ENCODE measurements around the gene PHLDB3. TPM values are rescaled to one million over a fixed set of nuclear protein-coding genes. Genes with fewer than 3 reads are reported as not detected.
"Not testable (repeated sequence)": the region's sequence is repeated elsewhere in the genome, so short reads cannot be mapped to it uniquely, and the experiment has no call there.

PHLDB3 gene
- total RNA-seq, 1 donor from 2014 or later = 24.6 TPM

GRCh38 chr19:43439709-43440063, 64.9 kb downstream of the PHLDB3 start:
- no peak for DNase-seq

- DNase-seq = peak; percentile 72
These were observed 65.4 kb downstream of the PHLDB3 start for GRCh38 chr19:43439032-43439708.

GRCh38 chr19:43438291-43439031, 66.1 kb downstream of the PHLDB3 start:
- DNase-seq = peak; percentile 93

GRCh38 chr19:43437712-43438111, 66.8 kb downstream of the PHLDB3 start:
- no peak for DNase-seq

- not testable (repeated sequence) for DNase-seq
These were observed 67.3 kb downstream of the PHLDB3 start for GRCh38 chr19:43437284-43437683.

GRCh38 chr19:43435775-43436174, 68.8 kb downstream of the PHLDB3 start:
- DNase-seq = no peak

GRCh38 chr19:43433689-43434088, 70.9 kb downstream of the PHLDB3 start:
- no peak for DNase-seq

GRCh38 chr19:43433358-43433673, 71.2 kb downstream of the PHLDB3 start:
- DNase-seq = no peak

GRCh38 chr19:43430976-43431375, 73.6 kb downstream of the PHLDB3 start:
- no peak for DNase-seq

- peak; percentile 57 for DNase-seq
These were observed 74.3 kb downstream of the PHLDB3 start for GRCh38 chr19:43430142-43430710.

- DNase-seq = no peak
These were observed 75.2 kb downstream of the PHLDB3 start for GRCh38 chr19:43429395-43429794.

- DNase-seq = peak; percentile 28
These were observed 78.8 kb downstream of the PHLDB3 start for GRCh38 chr19:43425567-43426392.

Other genes starting within 250 kb of the PHLDB3 start
- not detected for gene PSG9, start 235.2 kb downstream of the PHLDB3 start, total RNA-seq
- gene CD177, start 151.1 kb downstream of the PHLDB3 start, total RNA-seq = 3.3 TPM
- not detected for gene TEX101, start 89.9 kb downstream of the PHLDB3 start, total RNA-seq
- 17.6 TPM for gene LYPD3, start 39.1 kb downstream of the PHLDB3 start, total RNA-seq
- 28.2 TPM for gene ETHE1, start 22.5 kb upstream of the PHLDB3 start, total RNA-seq
- 0.41 TPM for gene ZNF575, start 28.4 kb upstream of the PHLDB3 start, total RNA-seq
- 10.5 TPM for gene XRCC1, start 70.8 kb upstream of the PHLDB3 start, total RNA-seq
- 2.7 TPM for gene PINLYP, start 71.1 kb upstream of the PHLDB3 start, total RNA-seq
- gene IRGQ, start 91.4 kb upstream of the PHLDB3 start, total RNA-seq = 26.0 TPM
- gene ZNF576, start 91.8 kb upstream of the PHLDB3 start, total RNA-seq = 8.8 TPM
- gene SRRM5, start 107.3 kb upstream of the PHLDB3 start, total RNA-seq = not detected
- gene ZNF428, start 114.9 kb upstream of the PHLDB3 start, total RNA-seq = 22.9 TPM
- gene CADM4, start 135.1 kb upstream of the PHLDB3 start, total RNA-seq = 10.3 TPM
- gene PLAUR, start 165.4 kb upstream of the PHLDB3 start, total RNA-seq = 8.1 TPM
- gene IRGC, start 211.3 kb upstream of the PHLDB3 start, total RNA-seq = not detected